IMR-90 (cell line): ENCODE data around the gene CALML4. TPM values are rescaled to one million over a fixed set of nuclear protein-coding genes. Genes with fewer than 3 reads are reported as not detected.

Source experiments
- ATAC-seq: fragments of 200-7000 bp; cut with Tn5 transposase; 2 replicates; pipeline ENCODE4 v1.9.1; 2020; ENCODE audit warnings: low read depth, mild to moderate bottlenecking, moderate library complexity
- BruUV-seq: library from RNA; stranded (reverse); fragments of 400-500 nt; replicated peaks from 2 replicates; lab custom pipeline; 2021; lab: Mats Ljungman, UMichigan
- CTCF ChIA-PET: fragments of 300-600 bp; formaldehyde crosslinking; extraction: SDS; loops from one replicate; lab custom pipeline; 2021; ENCODE audit warnings: antibody characterized with exemption; lab: Yijun Ruan, JAX
- POLR2A ChIA-PET: fragments of 300-600 bp; sonication (Branson Sonifier 250); formaldehyde crosslinking; loops from one replicate; lab custom pipeline; 2022; ENCODE audit warnings: antibody characterized with exemption; ENCODE audit not compliant: unreplicated experiment; lab: Charles Lee
- DNase-seq: peaks from one replicate; pipeline ENCODE4 v3.0.0; 2013
- H2AFZ ChIP-seq: replicated peaks from 2 replicates; pipeline ENCODE3; 2013; ENCODE audit warnings: low read length, mild to moderate bottlenecking; ENCODE audit not compliant: poor library complexity
- H2AK5ac ChIP-seq: 2 replicates; pipeline ENCODE4 v1.6.1; 2013; ENCODE audit warnings: low read depth, low read length, inconsistent platforms
- H2AK9ac ChIP-seq: replicated peaks from 2 replicates; pipeline ENCODE3; 2013; ENCODE audit warnings: mild to moderate bottlenecking, low read depth, low read length, moderate library complexity; ENCODE audit not compliant: poor library complexity
- H2BK120ac ChIP-seq: 2 replicates; pipeline ENCODE4 v1.6.1; 2013; ENCODE audit warnings: low read depth, low read length, inconsistent platforms
- H2BK15ac ChIP-seq: 3 replicates; pipeline ENCODE4 v1.6.1; 2013; ENCODE audit warnings: low read depth, low read length, inconsistent platforms
- H2BK20ac ChIP-seq: 2 replicates; pipeline ENCODE4 v1.6.1; 2013; ENCODE audit warnings: low read depth, mild to moderate bottlenecking, inconsistent platforms, low read length, moderate library complexity
- H2BK5ac ChIP-seq: 2 replicates; pipeline ENCODE4 v1.6.1; 2013; ENCODE audit warnings: mild to moderate bottlenecking, low read depth, low read length, inconsistent platforms; ENCODE audit not compliant: poor library complexity, severe bottlenecking
- H3K14ac ChIP-seq: replicated peaks from 2 replicates; pipeline ENCODE4 v1.6.1; 2013; ENCODE audit warnings: low read depth, low read length, inconsistent platforms
- H3K18ac ChIP-seq: 2 replicates; pipeline ENCODE4 v1.6.1; 2013; ENCODE audit warnings: low read depth, low read length, control low read depth
- H3K23ac ChIP-seq: 2 replicates; pipeline ENCODE4 v1.6.1; 2013; ENCODE audit warnings: low read depth, low read length, inconsistent platforms
- H3K27ac ChIP-seq: 2 replicates; pipeline ENCODE4 v1.5.1; 2013; ENCODE audit warnings: mild to moderate bottlenecking, control low read depth, low read length; ENCODE audit not compliant: insufficient read depth
- H3K27me3 ChIP-seq: 2 replicates; pipeline ENCODE4 v1.6.1; 2013; ENCODE audit warnings: low read length; ENCODE audit not compliant: control insufficient read depth, insufficient read depth
- H3K36me3 ChIP-seq: 2 replicates; pipeline ENCODE4 v1.6.1; 2013; ENCODE audit warnings: low read length, mixed read lengths; ENCODE audit not compliant: control insufficient read depth, insufficient read depth
- H3K4ac ChIP-seq: 2 replicates; pipeline ENCODE4 v1.6.1; 2013; ENCODE audit warnings: low read depth, low read length, inconsistent platforms
- H3K4me1 ChIP-seq: 2 replicates; pipeline ENCODE4 v1.6.1; 2013; ENCODE audit warnings: low read length, mixed read lengths; ENCODE audit not compliant: control insufficient read depth, insufficient read depth
- H3K4me2 ChIP-seq: 2 replicates; pipeline ENCODE4 v1.6.1; 2013; ENCODE audit warnings: low read depth, mild to moderate bottlenecking, control low read depth, low read length, moderate library complexity
- H3K4me3 ChIP-seq: 2 replicates; pipeline ENCODE4 v1.5.1; 2013; ENCODE audit warnings: low read depth, mild to moderate bottlenecking, control low read depth, low read length, moderate library complexity; ENCODE audit not compliant: insufficient read depth
- H3K56ac ChIP-seq: 2 replicates; pipeline ENCODE4 v1.6.1; 2013; ENCODE audit warnings: low read length, inconsistent platforms; ENCODE audit not compliant: insufficient read depth; ENCODE audit errors: extremely low read depth
- H3K79me1 ChIP-seq, 2 experiments: 2 replicates each; pipeline ENCODE4 v1.6.1; 2013; ENCODE audit warnings: low read length in 2 of 2, inconsistent platforms in 1 of 2, low read depth in 1 of 2
- H3K9ac ChIP-seq: 2 replicates; pipeline ENCODE4 v1.6.1; 2013; ENCODE audit warnings: low read depth, low read length, control low read depth
- H3K9me1 ChIP-seq: 2 replicates; pipeline ENCODE4 v1.6.1; 2013; ENCODE audit warnings: low read length, inconsistent platforms; ENCODE audit not compliant: insufficient read depth
- H3K9me3 ChIP-seq: 2 replicates; pipeline ENCODE4 v1.6.1; 2013; ENCODE audit warnings: low read length; ENCODE audit not compliant: control insufficient read depth, insufficient read depth
- H4K20me1 ChIP-seq: 2 replicates; pipeline ENCODE4 v1.6.1; 2013; ENCODE audit warnings: low read length, inconsistent platforms; ENCODE audit not compliant: insufficient read depth
- H4K5ac ChIP-seq: 2 replicates; pipeline ENCODE4 v1.6.1; 2013; ENCODE audit warnings: mild to moderate bottlenecking, low read depth, low read length, control low read depth
- H4K8ac ChIP-seq, 2 experiments: 2 replicates each; pipeline ENCODE4 v1.6.1; 2013; ENCODE audit warnings: low read depth in 2 of 2, low read length in 2 of 2, control low read depth in 1 of 2, inconsistent platforms in 1 of 2
- H4K91ac ChIP-seq: 2 replicates; pipeline ENCODE4 v1.6.1; 2013; ENCODE audit warnings: low read depth, low read length, inconsistent platforms; ENCODE audit not compliant: insufficient read depth
- MAFK ChIP-seq: IDR thresholded peaks from 2 replicates; pipeline ENCODE4 v1.6.1; 2012; ENCODE audit warnings: low read depth, low read length, improper control_type of control experiment
- MXI1 ChIP-seq: IDR thresholded peaks from 2 replicates; pipeline ENCODE4 v1.6.1; 2012; ENCODE audit warnings: low read depth, mild to moderate bottlenecking, low read length, moderate library complexity, borderline replicate concordance
- WGBS, 2 experiments: methylation state at CpG; one replicate each; pipeline versions ENCODE4 v1.1.5 to v1.1.7; 2013; ENCODE audit warnings: missing lambda C conversion rate in 2 of 2; ENCODE audit not compliant: insufficient read length in 1 of 2; ENCODE audit errors: extremely low coverage in 2 of 2; 5-methylcytosine and 5-hydroxymethylcytosine counted together
- dilution Hi-C: fragments of 300-500 bp; cut with HindIII; formaldehyde crosslinking; loops from one replicate; pipeline ENCODE4 v1.14.3; 2018; ENCODE audit warnings: low sequenced_read_pairs; ENCODE audit not compliant: unreplicated experiment
- in situ Hi-C: fragments of 300-500 bp; cut with MboI; formaldehyde crosslinking; loops from 3 replicates; pipeline ENCODE4 v1.14.3; 2019; ENCODE audit warnings: low sequenced_read_pairs, inconsistent platforms, mixed read lengths
- intact Hi-C: fragments of 100-400 bp; cut with micrococcal nuclease; formaldehyde crosslinking; loops from 2 replicates; pipeline ENCODE4 v1.10.0; 2022
- polyA plus RNA-seq, 3 experiments: library from polyadenylated mRNA; depleted of rRNA; stranded (reverse); fragments of >200 nt; gene quantifications; 2 replicates each; pipeline ENCODE4 v1.2.3, GENCODE V29; 2012; ENCODE audit warnings: low replicate concordance in 1 of 3
- total RNA-seq: library from RNA; depleted of rRNA; stranded (reverse); fragments of >200 nt; gene quantifications from 2 replicates; pipeline ENCODE4 v1.2.3, GENCODE V29; 2012
- TF ChIP-seq, protein P1 (sequence below): fragments of 150-350 bp; IDR thresholded peaks from 2 replicates; pipeline ENCODE4 v1.6.1; 2017; ENCODE audit warnings: mild to moderate bottlenecking, antibody characterized with exemption, low read length, low read depth
- TF ChIP-seq, protein P2 (sequence below): conservative IDR thresholded peaks from 2 replicates; pipeline ENCODE4 v1.5.1; 2012; ENCODE audit warnings: mild to moderate bottlenecking, low read depth, low read length, improper control_type of control experiment

Gene CALML4
- total and polyA plus RNA-seq, 2 of the 4 experiments (the other 2 are of a cell fraction): 0.36 to 1.3 TPM

DNA sequence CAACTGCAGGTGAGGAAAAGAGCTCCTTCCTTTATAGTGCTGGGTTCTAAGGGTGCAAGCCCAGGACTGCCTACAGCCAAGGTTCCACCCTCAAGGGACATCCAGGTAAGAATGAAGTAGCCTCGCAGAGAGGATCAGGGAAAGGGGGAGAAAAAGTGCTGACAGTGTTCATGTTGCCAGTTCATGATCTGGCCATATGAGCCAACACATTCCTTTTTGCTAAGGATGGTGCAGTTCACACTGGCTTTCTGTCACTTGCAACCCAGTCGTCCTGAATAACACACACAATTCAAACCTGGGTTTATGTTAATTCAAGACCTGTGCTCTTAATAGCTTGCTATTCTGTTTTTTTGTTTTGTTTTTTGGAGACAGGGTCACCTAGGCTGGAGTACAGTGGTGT, 15.4 kb upstream of the CALML4 start:
- H3K9ac ChIP-seq: no peak overlapping the region
- H2AK9ac ChIP-seq: peak overlapping the region; percentile 63
- H3K4ac ChIP-seq: no peak overlapping the region
- no peak overlapping the region for H4K91ac ChIP-seq
- no peak overlapping the region for H2AK5ac ChIP-seq
- peaks cover 19% of the 10 kb centered on the region; the same call in 1 of the 2 replicates for H3K9me1 ChIP-seq
- DNase-seq (no peak), ATAC-seq (no peak)
- H3K14ac ChIP-seq: no peak overlapping the region
- dilution Hi-C loops (no loop called here), intact Hi-C loops (no loop called here), in situ Hi-C loops (no loop called here)
- POLR2A ChIA-PET: no interaction called here
- H3K36me3 ChIP-seq: no peaks in the 10 kb centered on the region; the same call in 1 of the 2 replicates
- peaks cover 46 to 66% of the 10 kb centered on the region in 2 experiments for H3K79me1 ChIP-seq
- H3K23ac ChIP-seq: no peak overlapping the region
- H4K8ac ChIP-seq: no peak overlapping the region
- no peaks in the 10 kb centered on the region for H3K4me1 ChIP-seq
- H4K5ac ChIP-seq: no peak overlapping the region
- no peak overlapping the region for H3K4me2 ChIP-seq
- no peak overlapping the region for H2BK5ac ChIP-seq
- H3K56ac ChIP-seq: no peak overlapping the region
- no peak overlapping the region for H3K18ac ChIP-seq
- H3K4me3 ChIP-seq: no peak overlapping the region
- TF ChIP-seq, protein P1, sequence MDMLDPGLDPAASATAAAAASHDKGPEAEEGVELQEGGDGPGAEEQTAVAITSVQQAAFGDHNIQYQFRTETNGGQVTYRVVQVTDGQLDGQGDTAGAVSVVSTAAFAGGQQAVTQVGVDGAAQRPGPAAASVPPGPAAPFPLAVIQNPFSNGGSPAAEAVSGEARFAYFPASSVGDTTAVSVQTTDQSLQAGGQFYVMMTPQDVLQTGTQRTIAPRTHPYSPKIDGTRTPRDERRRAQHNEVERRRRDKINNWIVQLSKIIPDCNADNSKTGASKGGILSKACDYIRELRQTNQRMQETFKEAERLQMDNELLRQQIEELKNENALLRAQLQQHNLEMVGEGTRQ: no peak
- TF ChIP-seq MAFK: 0 out of 2 replicates have a peak, but pooled peaks have one; percentile 7
- no peak for TF ChIP-seq MXI1
- TF ChIP-seq, protein P2, sequence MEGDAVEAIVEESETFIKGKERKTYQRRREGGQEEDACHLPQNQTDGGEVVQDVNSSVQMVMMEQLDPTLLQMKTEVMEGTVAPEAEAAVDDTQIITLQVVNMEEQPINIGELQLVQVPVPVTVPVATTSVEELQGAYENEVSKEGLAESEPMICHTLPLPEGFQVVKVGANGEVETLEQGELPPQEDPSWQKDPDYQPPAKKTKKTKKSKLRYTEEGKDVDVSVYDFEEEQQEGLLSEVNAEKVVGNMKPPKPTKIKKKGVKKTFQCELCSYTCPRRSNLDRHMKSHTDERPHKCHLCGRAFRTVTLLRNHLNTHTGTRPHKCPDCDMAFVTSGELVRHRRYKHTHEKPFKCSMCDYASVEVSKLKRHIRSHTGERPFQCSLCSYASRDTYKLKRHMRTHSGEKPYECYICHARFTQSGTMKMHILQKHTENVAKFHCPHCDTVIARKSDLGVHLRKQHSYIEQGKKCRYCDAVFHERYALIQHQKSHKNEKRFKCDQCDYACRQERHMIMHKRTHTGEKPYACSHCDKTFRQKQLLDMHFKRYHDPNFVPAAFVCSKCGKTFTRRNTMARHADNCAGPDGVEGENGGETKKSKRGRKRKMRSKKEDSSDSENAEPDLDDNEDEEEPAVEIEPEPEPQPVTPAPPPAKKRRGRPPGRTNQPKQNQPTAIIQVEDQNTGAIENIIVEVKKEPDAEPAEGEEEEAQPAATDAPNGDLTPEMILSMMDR: no peak
- no peak overlapping the region for H2BK120ac ChIP-seq
- BruUV-seq: no TSS peak
- no peaks in the 10 kb centered on the region for H3K27me3 ChIP-seq
- CTCF ChIA-PET: no interaction called here
- no peak overlapping the region for H2BK20ac ChIP-seq
- H2AFZ ChIP-seq: no peak overlapping the region
- no peak overlapping the region for H3K27ac ChIP-seq
- WGBS, 2 experiments: no CpG with 5 or more reads among the region's 2 CpGs
- peaks cover 20% of the 10 kb centered on the region for H4K20me1 ChIP-seq
- no peaks in the 10 kb centered on the region for H3K9me3 ChIP-seq
- H2BK15ac ChIP-seq: no peak overlapping the region
